ENCODE results near the gene CDKAL1. TPM values are rescaled to one million over a fixed set of nuclear protein-coding genes. Genes with fewer than 3 reads are reported as not detected.

Gene CDKAL1
- total RNA-seq, 2 donors from 2014 or later = 23.5 to 26.4 TPM

DNA sequence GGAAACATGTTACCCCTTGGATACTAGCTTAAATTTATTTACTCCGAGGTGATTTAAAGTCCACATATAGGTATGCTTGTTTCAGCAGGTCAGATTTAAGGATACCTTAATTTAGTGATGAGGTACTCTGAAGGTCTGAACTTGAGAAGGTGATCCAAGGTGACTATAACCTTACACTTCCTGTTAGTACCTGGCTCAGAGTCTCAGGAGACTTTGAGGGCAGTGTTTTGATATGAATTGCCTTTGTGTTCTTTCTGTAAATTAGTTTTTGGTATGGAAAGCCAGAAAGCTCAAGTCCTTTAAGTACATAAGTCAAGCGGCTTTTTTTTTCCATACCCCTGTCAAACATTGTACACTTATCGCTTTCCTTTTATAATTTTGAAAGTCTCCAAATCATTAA, 489.0 kb downstream of the CDKAL1 start:
- Mint-ChIP-seq H3K27ac (no peak overlapping the region), H3K4me3 (no peak overlapping the region), H3K9me3 (peaks cover 11% of the 10 kb centered on the region), H3K36me3 (ENCODE audit: low read depth) (peaks cover 15% of the 10 kb centered on the region), H3K4me1 (peaks cover 26% of the 10 kb centered on the region), H3K27me3 (ENCODE audit: insufficient read depth) (no peaks in the 10 kb centered on the region)
- DNase-seq = no peak
- H3K4me3 ChIP-seq (ENCODE audit: low read length) = peak overlapping the region; percentile 8
- H3K27ac ChIP-seq (ENCODE audit: low read depth, low read length) = no peak overlapping the region
- peaks cover 7% of the 10 kb centered on the region for H3K4me1 ChIP-seq (ENCODE audit: control insufficient read depth, insufficient read depth, low read length)
- WGBS, 2 experiments (ENCODE audit: insufficient coverage in 1 of 2, insufficient read length in 1 of 2) = 94% methylated on average over 3 of the region's 3 CpGs; no CpG with 5 or more reads in 1 of the 2 experiments
- H3K27me3 ChIP-seq (ENCODE audit: control insufficient read depth, insufficient read depth, low read length, poor library complexity, severe bottlenecking) = no peaks in the 10 kb centered on the region
- TF ChIP-seq, protein P1, sequence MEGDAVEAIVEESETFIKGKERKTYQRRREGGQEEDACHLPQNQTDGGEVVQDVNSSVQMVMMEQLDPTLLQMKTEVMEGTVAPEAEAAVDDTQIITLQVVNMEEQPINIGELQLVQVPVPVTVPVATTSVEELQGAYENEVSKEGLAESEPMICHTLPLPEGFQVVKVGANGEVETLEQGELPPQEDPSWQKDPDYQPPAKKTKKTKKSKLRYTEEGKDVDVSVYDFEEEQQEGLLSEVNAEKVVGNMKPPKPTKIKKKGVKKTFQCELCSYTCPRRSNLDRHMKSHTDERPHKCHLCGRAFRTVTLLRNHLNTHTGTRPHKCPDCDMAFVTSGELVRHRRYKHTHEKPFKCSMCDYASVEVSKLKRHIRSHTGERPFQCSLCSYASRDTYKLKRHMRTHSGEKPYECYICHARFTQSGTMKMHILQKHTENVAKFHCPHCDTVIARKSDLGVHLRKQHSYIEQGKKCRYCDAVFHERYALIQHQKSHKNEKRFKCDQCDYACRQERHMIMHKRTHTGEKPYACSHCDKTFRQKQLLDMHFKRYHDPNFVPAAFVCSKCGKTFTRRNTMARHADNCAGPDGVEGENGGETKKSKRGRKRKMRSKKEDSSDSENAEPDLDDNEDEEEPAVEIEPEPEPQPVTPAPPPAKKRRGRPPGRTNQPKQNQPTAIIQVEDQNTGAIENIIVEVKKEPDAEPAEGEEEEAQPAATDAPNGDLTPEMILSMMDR (conservative IDR thresholded peaks at IDR 0.05) = no peak
- peaks cover 12% of the 10 kb centered on the region for H3K9me3 ChIP-seq (ENCODE audit: control insufficient read depth, low read length)
- peaks cover 10% of the 10 kb centered on the region for H3K36me3 ChIP-seq (ENCODE audit: control insufficient read depth, insufficient read depth, low read length)
- no peak overlapping the region for H3K9ac ChIP-seq (ENCODE audit: extremely low read depth, low read length, poor library complexity, severe bottlenecking)

- Histone ChIP-seq H3K27me3 (ENCODE audit: control insufficient read depth, insufficient read depth, low read length, poor library complexity, severe bottlenecking) (no peaks in the 10 kb centered on the region), H3K36me3 (ENCODE audit: control insufficient read depth, insufficient read depth, low read length) (peaks cover 10% of the 10 kb centered on the region), H3K9me3 (ENCODE audit: control insufficient read depth, low read length) (peaks cover 12% of the 10 kb centered on the region), H3K4me3 (ENCODE audit: low read length) (no peak overlapping the region), H3K27ac (ENCODE audit: low read depth, low read length) (no peak overlapping the region), H3K4me1 (ENCODE audit: control insufficient read depth, insufficient read depth, low read length) (peaks cover 7% of the 10 kb centered on the region), H3K9ac (ENCODE audit: extremely low read depth, low read length, poor library complexity, severe bottlenecking) (no peak overlapping the region)
- Mint-ChIP-seq H3K36me3 (ENCODE audit: low read depth) (peaks cover 15% of the 10 kb centered on the region), H3K9me3 (peaks cover 12% of the 10 kb centered on the region), H3K27me3 (ENCODE audit: insufficient read depth) (no peaks in the 10 kb centered on the region), H3K4me3 (no peak overlapping the region), H3K27ac (no peak overlapping the region), H3K4me1 (peaks cover 25% of the 10 kb centered on the region)
- no peak for DNase-seq
- TF ChIP-seq, protein P1 (conservative IDR thresholded peaks at IDR 0.05) = no peak
- WGBS, 2 experiments (ENCODE audit: insufficient coverage in 1 of 2, insufficient read length in 1 of 2) = 93% methylated on average over 1 of the region's 1 CpG; no CpG with 5 or more reads in 1 of the 2 experiments
Measured at GRCh38 chr6:21024616-21025015, 490.4 kb downstream of the CDKAL1 start.

DNA sequence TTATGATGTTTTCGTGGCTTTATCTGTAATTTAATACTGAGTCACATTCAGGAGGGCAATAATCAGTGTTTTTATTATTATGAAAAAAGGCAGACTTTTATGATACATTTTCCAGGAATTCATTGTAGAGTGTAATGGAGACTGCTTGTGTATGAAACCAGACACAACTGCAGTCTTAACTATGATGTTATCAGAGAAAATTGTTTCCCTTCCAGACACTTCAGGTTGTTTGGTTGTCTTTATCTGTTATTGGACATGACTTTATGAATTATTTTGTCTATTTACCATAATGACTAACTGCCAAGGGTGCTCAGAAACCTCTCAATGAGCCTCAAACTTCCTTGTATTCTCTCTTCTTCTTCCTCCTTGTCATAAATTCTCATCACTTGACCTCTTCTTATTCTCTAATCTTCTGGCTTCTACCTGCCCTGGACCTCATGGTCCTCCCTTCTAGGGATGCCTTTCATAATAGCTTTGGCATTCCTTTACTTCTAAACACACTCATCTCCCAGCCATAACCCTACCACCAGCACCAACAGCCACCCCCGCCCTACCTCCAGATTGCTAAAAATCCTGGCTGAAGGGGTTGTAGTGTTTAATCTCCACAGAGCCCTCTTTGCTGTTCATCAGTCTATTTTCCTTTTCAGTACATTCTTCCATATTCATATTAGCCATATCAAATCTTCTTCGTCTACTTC, 492.5 kb downstream of the CDKAL1 start:
- 88 to 100% methylated on average over 2 to 3 of the region's 3 CpGs for WGBS, 2 experiments (ENCODE audit: insufficient coverage in 1 of 2, insufficient read length in 1 of 2)
- DNase-seq = no peak
- H3K4me1 ChIP-seq (ENCODE audit: control insufficient read depth, insufficient read depth, low read length) = peaks cover 7% of the 10 kb centered on the region
- H3K9me3 Mint-ChIP-seq = peaks cover 12% of the 10 kb centered on the region
- H3K36me3 Mint-ChIP-seq (ENCODE audit: low read depth) = peaks cover 25% of the 10 kb centered on the region
- H3K36me3 ChIP-seq (ENCODE audit: control insufficient read depth, insufficient read depth, low read length) = peaks cover 10% of the 10 kb centered on the region
- H3K27me3 ChIP-seq (ENCODE audit: control insufficient read depth, insufficient read depth, low read length, poor library complexity, severe bottlenecking) = no peaks in the 10 kb centered on the region
- no peak overlapping the region for H3K9ac ChIP-seq (ENCODE audit: extremely low read depth, low read length, poor library complexity, severe bottlenecking)
- H3K27ac ChIP-seq (ENCODE audit: low read depth, low read length) = no peak overlapping the region
- peaks cover 12% of the 10 kb centered on the region for H3K9me3 ChIP-seq (ENCODE audit: control insufficient read depth, low read length)
- H3K4me1 Mint-ChIP-seq = peaks cover 17% of the 10 kb centered on the region
- H3K27ac Mint-ChIP-seq = no peak overlapping the region
- H3K27me3 Mint-ChIP-seq (ENCODE audit: insufficient read depth) = no peaks in the 10 kb centered on the region
- no peak overlapping the region for H3K4me3 ChIP-seq (ENCODE audit: low read length)
- TF ChIP-seq, protein P1 (conservative IDR thresholded peaks at IDR 0.05) = no peak
- H3K4me3 Mint-ChIP-seq = no peak overlapping the region

Measured in endodermal cell (in vitro differentiated cells).